ENCODE measurements around the gene STOML3. TPM values are rescaled to one million over a fixed set of nuclear protein-coding genes. Genes with fewer than 3 reads are reported as not detected.

Gene STOML3, protein sequence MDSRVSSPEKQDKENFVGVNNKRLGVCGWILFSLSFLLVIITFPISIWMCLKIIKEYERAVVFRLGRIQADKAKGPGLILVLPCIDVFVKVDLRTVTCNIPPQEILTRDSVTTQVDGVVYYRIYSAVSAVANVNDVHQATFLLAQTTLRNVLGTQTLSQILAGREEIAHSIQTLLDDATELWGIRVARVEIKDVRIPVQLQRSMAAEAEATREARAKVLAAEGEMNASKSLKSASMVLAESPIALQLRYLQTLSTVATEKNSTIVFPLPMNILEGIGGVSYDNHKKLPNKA
- not detected for total RNA-seq

DNA sequence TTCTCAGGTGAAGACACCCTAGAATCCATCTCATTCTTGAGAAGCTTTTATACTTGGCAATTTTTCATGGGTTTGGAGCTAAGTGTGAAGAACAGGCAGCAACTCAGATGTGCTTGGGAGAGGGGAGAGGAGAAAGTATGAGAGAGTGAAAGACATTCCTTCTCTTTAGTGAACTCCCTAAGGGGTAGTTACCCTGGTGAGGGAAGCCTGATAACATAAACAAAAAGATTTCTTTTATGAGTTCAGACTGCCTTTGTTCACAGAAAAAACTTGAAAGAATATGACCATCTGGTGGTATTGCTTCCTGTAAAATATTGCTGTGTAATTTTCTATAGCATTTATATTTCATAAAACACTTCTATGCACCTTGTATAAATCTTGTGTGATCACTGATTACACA, at the start of gene STOML3:
Gene STOML3, minus strand, starts transcription at position 139 of the 400 bp plus-strand sequence. Its CDS starts 110 bp downstream, at position 29.
- Histone ChIP-seq H3K36me3 (replicated peaks in 1 of 2; ENCODE audit: insufficient read depth in 1 of 2, low read depth in 2 of 2) (no peaks in the 10 kb centered on the region), H3K4me1 (no peaks in the 10 kb centered on the region), H3K27me3 (no peaks in the 10 kb centered on the region), H3K9me3 (no peaks in the 10 kb centered on the region), H3K4me3 (no peak within 1 kb of the TSS), H3K27ac (no peak within 1 kb of the TSS)
- no peak for DNase-seq
- intact Hi-C loops (cut with DNase I), result no loop called here
- ATAC-seq, result no peak
- TF ChIP-seq POLR2A (IDR thresholded peaks at IDR 0.05), result no peak
- TF ChIP-seq, protein P1, sequence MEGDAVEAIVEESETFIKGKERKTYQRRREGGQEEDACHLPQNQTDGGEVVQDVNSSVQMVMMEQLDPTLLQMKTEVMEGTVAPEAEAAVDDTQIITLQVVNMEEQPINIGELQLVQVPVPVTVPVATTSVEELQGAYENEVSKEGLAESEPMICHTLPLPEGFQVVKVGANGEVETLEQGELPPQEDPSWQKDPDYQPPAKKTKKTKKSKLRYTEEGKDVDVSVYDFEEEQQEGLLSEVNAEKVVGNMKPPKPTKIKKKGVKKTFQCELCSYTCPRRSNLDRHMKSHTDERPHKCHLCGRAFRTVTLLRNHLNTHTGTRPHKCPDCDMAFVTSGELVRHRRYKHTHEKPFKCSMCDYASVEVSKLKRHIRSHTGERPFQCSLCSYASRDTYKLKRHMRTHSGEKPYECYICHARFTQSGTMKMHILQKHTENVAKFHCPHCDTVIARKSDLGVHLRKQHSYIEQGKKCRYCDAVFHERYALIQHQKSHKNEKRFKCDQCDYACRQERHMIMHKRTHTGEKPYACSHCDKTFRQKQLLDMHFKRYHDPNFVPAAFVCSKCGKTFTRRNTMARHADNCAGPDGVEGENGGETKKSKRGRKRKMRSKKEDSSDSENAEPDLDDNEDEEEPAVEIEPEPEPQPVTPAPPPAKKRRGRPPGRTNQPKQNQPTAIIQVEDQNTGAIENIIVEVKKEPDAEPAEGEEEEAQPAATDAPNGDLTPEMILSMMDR (IDR thresholded peaks at IDR 0.05), result no peak

DNA sequence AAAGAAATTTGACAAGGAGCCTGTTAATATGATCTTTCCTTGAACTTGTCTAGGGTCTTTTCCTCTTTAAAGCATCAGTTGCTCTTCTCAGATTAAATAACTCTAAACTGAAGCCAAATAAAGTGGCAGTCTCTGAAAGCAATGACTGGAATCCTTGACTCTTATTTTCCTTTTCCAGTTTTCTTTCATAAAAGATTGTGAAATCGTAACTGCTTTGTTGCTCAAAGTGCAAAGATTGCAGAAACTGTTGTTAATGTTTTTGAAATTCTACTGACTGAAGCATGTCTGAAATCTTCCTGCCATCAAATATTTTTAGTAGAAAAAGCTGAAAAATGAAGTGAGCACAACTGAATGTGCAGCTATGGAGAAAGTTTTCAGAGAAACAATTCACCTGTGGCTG, 49.6 kb upstream of the STOML3 start:
- no peak for ATAC-seq
- DNase-seq, result no peak
- Histone ChIP-seq H3K27ac (no peak overlapping the region), H3K36me3 (replicated peaks in 1 of 2; ENCODE audit: insufficient read depth in 1 of 2, low read depth in 2 of 2) (peaks cover 0 to 4% of the 10 kb centered on the region in 2 donors), H3K4me1 (peaks cover 23% of the 10 kb centered on the region), H3K4me3 (no peak overlapping the region), H3K9me3 (no peaks in the 10 kb centered on the region), H3K27me3 (no peaks in the 10 kb centered on the region)
- intact Hi-C loops (cut with DNase I), result no loop called here
- TF ChIP-seq POLR2A (IDR thresholded peaks at IDR 0.05), result no peak
- TF ChIP-seq, protein P1 (IDR thresholded peaks at IDR 0.05), result no peak
- 65 to 72% methylated on average over 1 of the region's 1 CpG for WGBS, 2 donors

DNA sequence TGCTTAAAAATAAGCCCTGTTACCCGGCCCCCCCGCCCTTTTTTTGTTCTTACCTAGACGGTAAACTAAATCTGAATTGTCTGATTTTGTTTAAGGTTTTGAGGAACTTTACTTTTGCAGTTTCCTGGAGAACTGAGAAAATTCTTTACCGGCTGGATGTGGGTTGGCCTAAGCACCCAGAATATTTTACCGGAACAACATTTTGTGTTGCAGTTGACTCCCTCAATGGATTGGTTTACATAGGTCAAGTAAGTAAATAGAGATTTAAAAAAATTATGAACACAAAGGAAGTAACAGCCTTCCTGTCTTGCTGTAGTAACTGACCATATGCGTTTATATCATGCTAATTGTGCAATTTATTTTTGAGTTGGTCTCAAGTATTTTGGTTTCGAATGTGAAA, 48.4 kb upstream of the STOML3 start:
- intact Hi-C loops (cut with DNase I), result no loop called here
- H3K27ac ChIP-seq, result peak overlapping the region in 1 of 4 donors; percentile 97
- 8 to 9% methylated on average over 7 of the region's 7 CpGs for WGBS, 2 donors

DNA sequence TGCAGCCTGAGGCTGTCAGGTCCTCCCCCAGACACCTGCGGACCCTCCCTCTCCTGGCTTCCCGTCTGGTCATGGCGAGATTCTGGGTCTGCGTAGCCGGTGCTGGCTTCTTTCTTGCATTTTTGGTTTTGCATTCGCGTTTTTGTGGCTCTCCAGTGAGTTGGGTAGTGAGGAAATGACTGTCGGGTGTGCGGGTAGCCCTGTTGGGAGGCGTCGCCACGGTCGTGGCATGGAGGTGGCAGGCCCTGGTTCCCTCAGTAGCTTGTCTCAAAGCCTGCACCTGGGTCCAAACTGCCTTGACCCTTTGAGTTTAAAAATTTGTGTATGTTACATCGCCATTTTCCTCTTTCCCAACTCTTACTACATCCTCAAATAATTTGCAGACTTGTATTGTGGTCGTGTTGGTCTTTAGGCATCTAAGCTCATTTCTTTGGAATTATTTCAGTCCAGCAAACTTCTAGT, 48.0 kb upstream of the STOML3 start:
- TF ChIP-seq, protein P1 (IDR thresholded peaks at IDR 0.05), result no peak
- no peak for TF ChIP-seq POLR2A (IDR thresholded peaks at IDR 0.05)
- WGBS, 2 donors, result 0 to 1% methylated on average over 10 to 15 of the region's 15 CpGs
- DNase-seq, result peak in 2 of 4 donors; percentile 15 to 17
- Histone ChIP-seq H3K4me3 (peak overlapping the region; percentile 87 to 92), H3K36me3 (replicated peaks in 1 of 2; ENCODE audit: insufficient read depth in 1 of 2, low read depth in 2 of 2) (no peaks in the 10 kb centered on the region), H3K27me3 (no peaks in the 10 kb centered on the region), H3K4me1 (peaks cover 39% of the 10 kb centered on the region), H3K27ac (peak overlapping the region; percentile 82 to 97 (median 90)), H3K9me3 (no peaks in the 10 kb centered on the region)
- ATAC-seq, result peak; percentile 4
- intact Hi-C loops (cut with DNase I), result no loop called here

More for the DNA sequence above, 48.4 kb upstream of the STOML3 start:
- H3K27me3 ChIP-seq, result no peaks in the 10 kb centered on the region
- H3K4me3 ChIP-seq, result peak overlapping the region; percentile 87 to 92
- DNase-seq (no peak), ATAC-seq (no peak)
- H3K4me1 ChIP-seq, result peaks cover 35% of the 10 kb centered on the region
- H3K36me3 ChIP-seq (replicated peaks in 1 of 2; ENCODE audit: insufficient read depth in 1 of 2, low read depth in 2 of 2), result peaks cover 0 to 2% of the 10 kb centered on the region in 2 donors
- no peak for TF ChIP-seq POLR2A (IDR thresholded peaks at IDR 0.05)
- TF ChIP-seq, protein P1 (IDR thresholded peaks at IDR 0.05), result no peak
- no peaks in the 10 kb centered on the region for H3K9me3 ChIP-seq

Data from body of pancreas (tissue), 4 donors.